Activated CD8-positive, alpha-beta memory T cell treated with anti-CD3 and anti-CD28 coated beads for 48 hours (primary cell): ENCODE results near the gene IPO4.

Source experiments
- DNase-seq, 3 experiments: peaks; one replicate each; pipeline ENCODE4 v3.0.0-alpha.2; 2020; ENCODE audit warnings: low read depth in 2 of 3, low spot score in 2 of 3

IPO4 gene

DNA sequence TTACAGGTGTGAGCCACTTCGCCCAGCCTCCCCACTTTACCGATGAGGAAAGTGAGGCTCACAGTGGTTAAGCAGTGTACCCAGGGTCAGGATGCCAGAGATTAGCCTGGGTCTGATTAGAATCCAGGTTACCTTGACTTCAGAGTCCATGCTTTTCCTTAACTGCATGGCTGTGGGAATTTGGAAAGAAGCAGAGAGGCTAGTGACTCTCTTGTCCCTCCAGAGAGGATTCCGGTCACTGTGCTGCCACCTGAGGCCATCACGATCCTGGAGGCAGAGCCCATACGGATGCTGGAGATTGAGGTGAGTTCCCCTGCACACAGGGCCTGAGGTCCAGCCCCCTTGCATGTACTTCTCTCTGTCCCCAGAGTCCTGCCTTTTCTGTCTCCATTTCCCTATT, 12.0 kb downstream of the IPO4 start:
- no peak for DNase-seq

DNA sequence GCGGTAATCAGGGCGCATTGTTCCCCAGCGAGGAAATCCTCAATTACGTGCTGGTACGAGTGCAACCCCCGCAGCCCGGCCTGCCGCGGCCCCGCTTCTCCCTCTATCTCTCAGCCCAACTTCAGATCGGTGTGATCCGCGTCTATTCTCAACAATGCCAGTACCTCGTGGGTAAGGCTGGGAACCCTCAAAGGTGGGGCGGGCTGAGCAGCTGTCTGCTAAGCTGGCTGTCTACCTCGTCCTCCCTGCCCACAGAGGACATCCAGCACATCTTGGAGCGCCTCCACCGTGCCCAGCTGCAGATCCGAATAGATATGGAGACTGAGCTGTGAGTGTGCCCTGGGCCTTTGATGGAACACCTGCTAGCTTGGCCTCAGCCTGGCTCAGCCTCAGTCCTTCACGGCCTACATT, 15.7 kb downstream of the IPO4 start:
- DNase-seq, result no peak

DNA sequence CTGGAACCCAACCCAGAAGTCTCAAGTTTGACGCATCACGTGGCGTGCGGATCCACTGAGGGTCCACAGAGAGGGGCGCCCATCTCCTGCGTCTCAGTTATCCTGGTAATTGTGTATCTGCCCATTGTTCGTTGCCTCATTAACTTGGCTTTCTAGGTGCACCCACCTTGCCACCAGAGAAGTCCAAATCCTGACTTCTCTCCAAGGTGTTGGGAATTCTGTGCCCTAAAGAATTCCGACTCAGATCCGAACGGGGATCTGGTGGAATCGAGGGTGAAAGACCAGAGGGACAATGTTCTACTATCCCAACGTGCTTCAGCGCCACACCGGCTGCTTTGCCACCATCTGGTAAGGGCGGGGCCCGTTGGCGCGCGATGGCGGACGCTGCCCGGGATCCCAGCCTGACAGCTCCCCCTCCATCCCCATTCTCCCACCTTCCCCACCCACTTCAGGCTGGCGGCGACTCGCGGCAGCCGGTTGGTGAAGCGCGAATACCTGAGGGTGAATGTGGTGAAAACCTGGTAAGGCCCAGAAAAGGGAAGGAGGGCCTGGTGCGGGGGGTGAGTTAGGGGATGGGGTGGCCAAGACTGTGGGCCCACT, 16.3 kb downstream of the IPO4 start:
- no peak for DNase-seq

DNA sequence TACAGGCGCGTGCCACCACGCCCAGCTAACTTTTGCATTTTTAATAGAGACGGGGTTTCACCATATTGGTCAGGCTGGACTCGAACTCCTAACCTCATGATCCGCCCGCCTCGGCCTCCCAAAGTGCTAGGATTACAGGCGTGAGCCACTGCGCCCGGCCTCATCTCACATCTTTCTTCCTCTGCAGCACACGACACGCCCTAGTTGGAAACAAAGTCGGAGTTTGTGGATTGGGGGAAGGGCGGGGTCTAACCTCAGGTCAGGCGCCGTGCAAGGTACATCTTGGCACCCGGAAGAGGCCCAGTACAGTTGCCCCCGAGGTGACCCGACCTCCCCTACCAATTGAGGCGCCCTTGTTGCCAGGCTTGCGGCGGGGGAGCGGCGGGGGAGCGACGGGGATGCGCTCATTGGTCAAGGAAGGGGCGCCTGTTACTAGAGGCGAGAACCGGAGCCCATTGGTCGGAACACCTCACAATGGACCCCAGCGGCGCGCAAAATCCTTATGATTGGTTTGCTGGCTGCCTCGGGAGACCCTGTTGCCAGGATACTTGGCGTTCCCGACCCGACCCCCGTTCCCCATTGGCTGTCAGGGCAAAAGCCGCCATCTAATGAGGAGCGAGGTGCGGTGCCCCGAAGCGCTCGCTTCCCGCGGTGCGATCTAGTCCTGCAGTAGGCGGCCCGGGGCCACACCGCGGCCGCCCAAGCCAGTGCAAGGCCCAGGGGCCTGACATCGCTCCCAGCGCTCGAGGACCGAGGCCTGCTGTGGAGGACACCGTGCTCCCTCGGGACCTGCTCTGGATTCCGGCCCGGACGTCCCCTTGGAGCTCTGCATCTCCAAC, 17.0 kb downstream of the IPO4 start, which contains the start of gene REC8:
Gene REC8, plus strand, starts transcription at position 659 of the 839 bp plus-strand sequence. CDS start 473 bp downstream, outside the sequence.
- DNase-seq, result peak; percentile 41 to 70 (median 50)

DNA sequence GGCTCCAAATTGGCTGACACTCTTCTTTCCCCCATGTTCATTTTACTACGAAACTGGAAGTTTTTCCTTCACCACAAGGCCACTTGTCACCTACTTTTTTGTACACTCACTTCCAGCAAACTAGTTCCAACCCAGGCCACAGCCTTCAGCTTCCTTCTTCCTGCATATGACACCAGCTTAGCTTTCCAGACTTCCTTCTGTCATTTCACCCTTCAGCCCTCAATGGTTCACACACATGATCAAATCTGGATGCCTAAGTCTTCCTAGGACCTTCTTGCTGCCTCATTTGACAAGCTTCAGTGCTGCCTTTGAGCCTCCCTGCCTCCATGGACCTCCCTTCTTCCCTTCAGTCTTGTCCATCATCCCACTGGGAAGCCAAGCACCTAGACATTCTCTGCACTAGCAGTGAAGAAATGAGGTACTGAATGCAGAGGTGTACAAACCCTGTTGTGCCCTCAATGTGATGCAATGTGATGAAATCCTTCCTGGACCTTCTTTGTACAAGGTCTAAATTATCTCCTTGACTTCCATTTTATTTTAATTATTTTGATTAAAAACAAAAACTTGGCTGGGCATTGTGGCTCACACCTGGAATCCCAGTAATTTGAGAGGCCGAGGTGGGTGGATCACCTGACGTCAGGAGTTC, 21.0 kb downstream of the IPO4 start:
- DNase-seq, result no peak

DNA sequence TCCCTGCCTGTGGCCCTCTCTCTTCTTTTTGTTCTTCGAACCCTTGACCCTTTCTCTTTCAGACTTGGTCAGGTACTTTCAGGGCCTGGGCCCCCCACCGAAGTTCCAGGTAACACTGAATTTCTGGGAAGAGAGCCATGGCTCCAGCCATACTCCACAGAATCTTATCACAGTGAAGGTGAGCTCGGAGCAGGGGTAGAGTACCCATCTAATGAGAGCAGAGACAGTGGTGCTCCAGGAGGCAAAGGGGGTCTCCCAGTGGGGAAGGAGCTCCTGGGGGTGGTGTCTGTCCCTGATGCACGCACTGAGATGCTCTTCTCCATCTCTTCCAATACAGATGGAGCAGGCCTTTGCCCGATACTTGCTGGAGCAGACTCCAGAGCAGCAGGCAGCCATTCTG, 22.8 kb downstream of the IPO4 start:
- no peak for DNase-seq

DNA sequence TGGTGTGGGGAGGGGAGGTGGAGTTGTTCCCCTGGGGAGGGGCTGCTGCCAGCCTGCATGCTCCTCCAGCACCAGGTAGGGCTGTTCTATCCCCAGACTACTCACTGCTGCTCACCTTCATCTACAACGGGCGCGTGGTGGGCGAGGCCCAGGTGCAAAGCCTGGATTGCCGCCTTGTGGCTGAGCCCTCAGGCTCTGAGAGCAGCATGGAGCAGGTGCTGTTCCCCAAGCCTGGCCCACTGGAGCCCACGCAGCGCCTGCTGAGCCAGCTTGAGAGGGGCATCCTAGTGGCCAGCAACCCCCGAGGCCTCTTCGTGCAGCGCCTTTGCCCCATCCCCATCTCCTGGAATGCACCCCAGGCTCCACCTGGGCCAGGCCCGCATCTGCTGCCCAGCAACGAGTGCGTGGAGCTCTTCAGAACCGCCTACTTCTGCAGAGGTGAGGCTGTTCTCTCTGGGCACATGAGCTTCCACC, 24.1 kb downstream of the IPO4 start:
- no peak for DNase-seq

DNA sequence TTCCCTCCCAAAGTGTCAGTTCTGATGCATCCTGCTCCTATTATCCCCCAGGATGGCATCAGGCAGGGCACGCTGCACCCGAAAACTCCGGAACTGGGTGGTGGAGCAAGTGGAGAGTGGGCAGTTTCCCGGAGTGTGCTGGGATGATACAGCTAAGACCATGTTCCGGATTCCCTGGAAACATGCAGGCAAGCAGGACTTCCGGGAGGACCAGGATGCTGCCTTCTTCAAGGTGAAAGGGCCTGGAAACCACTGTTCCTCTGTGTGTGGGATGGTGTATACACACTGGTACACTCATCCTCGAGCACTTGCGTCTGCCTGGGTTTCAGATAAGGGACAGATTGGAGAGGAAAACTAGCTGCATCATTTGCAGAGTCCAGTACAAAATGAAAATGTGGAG, 26.5 kb downstream of the IPO4 start:
- DNase-seq, result no peak

DNA sequence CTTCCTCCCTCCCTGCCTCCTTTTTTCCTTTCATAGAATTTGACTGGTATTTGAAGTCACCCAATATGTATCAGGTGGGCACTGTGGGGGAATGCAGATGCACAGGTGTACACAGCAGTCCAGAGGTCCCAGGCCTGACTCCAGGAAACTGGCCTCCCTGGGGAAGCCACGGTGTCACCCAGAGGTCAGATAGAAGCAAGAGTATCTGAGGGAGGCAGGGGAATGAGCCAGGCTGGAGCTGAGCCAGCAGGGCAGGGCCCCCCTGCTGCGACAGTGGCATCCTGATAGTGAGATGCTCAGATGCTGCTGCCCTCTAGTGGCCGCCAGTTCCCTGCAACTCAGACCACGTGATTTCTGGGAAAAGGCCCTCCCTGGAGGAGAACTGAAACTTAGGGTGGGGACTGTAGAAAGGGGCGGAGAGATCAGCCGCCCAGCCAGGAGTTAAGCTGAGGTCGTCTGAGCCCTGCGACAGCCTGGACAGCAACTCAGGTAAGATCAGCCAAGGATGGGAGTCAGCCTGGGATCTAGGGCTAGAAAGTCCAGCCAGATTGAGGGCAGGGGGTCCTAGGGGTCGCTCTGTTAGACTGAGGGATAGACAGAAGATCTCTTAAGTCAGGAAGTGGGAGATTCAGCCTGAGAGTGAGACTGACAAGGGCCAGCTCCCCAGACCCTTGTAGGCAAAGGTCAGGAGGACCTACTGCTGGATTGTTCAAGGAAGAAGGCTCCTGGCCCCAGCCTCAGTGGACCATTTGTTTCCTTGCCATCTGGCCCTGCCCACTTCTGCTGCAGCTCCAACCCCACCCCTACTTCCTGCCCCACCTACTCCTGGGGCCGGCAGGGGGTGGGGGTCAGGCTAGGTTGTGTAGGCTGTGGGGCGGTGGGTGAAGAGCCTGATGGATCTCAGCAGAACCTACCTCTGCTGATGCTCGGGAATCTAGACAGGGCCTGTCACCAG, 27.5 kb downstream of the IPO4 start, which contains the start of gene IRF9:
Gene IRF9, plus strand, starts transcription at position 416 of the 955 bp plus-strand sequence. CDS start 880 bp downstream, outside the sequence.
- DNase-seq, result peak; percentile 92 to 100 (median 98)

DNA sequence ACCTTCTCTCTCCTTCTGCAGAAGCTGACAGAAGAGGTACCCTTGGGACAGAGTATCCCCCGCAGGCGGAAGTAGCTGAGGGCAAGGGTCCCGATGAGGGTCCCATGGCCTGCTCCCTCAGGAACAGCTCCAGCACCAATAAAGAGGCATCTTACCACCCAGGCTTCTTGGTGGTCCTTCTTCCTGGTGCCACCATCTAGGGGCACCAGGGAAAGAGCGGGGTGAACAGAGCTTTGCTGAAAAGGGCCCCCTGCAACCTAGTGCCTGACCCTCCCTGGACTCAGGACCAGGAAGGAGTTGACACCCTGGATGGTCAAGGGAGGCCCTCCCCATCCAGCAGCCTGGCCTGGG, 28.1 kb downstream of the IPO4 start:
- DNase-seq, result no peak

DNA sequence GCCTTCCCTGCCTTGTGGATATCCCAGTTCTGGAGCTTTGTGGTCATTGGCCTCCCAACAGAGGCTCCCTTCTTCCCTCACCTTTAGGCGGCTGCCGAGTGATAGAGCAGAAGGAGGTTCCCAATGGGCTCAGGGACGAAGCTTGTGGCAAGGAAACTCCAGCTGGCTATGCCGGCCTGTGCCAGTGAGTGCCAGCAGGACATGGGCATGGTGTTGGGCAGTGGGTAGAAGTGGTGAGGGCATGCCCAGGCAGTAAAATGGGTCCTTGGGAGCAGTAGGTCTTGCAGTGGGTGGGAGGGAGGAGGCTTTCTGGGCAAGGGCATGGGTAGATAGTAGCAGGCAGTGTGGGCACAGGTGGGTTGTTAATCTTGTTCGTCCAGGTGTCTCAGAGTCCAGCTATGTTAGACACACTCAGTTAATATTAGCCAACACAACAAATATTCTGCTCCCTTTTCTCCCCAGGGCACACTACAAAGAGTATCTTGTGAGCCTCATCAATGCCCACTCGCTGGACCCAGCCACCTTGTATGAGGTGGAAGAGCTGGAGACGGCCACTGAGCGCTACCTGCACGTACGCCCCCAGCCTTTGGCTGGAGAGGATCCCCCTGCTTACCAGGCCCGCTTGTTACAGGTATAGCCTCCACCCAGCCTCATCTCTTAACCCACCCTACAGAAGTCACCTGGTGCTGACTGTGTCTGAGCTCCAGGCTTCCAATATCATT, 28.7 kb downstream of the IPO4 start:
- no peak for DNase-seq

DNA sequence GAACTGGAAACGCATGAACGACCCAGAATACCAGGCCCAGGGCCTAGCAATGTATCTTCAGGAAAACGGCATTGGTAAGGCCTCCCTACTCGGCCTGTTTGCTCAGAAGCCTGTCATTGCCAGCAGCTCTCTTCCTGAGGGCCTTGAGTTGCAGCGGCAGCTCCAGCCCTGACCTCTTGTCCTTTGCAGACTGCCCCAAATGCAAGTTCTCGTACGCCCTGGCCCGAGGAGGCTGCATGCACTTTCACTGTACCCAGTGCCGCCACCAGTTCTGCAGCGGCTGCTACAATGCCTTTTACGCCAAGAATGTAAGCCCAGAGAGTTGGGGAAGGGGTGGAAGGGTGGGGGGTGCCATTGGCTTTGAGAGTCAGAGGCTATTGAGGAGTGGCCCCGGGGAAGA, 31.3 kb downstream of the IPO4 start:
- no peak for DNase-seq

DNA sequence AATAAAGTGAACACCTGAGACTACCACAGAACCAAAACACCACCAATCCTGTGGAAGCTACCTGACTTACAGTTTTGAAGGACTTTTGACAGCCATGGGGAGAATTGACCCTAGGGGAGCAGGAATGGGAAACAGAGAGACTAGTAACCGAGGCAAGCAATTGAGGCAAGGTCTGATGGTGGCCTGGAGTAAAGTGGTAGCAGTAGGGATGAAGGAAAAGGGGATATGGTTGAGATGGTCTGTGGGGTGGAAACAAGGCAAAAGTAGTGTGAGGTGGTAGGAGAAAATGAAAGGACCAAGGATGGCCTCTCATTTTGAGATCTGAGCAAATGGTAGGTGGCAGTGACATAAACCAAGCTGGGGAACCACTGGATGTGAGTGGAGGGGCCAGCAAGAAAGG, 31.8 kb downstream of the IPO4 start:
- no peak for DNase-seq

DNA sequence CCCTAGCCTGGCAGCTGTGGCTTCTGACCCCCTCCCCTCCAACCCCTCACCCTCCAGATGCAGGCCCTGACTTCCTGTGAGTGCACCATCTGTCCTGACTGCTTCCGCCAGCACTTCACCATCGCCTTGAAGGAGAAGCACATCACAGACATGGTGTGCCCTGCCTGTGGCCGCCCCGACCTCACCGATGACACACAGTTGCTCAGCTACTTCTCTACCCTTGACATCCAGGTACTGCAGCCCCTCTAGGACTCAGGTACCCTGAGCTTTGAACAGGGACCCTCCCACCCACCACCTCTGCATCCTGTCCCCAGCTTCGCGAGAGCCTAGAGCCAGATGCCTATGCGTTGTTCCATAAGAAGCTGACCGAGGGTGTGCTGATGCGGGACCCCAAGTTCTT, 33.5 kb downstream of the IPO4 start:
- no peak for DNase-seq

DNA sequence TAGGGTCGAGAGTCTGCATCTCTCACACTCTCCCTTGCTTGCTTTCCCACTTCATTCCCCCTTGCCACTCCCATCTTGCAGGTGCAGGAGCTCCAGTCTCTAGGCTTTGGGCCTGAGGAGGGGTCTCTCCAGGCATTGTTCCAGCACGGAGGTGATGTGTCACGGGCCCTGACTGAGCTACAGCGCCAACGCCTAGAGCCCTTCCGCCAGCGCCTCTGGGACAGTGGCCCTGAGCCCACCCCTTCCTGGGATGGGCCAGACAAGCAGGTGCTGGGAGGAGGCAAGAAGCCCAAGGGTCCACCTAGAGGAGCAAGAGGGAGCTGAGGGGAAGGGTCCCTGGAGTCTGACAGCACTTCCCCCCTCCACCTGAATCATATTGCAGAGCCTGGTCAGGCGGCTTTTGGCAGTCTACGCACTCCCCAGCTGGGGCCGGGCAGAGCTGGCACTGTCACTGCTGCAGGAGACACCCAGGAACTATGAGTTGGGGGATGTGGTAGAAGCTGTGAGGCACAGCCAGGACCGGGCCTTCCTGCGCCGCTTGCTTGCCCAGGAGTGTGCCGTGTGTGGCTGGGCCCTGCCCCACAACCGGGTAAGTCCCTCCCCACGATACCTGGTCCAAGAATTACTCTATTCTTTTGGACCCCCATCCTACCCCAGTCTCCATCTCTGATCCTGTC, 37.1 kb downstream of the IPO4 start:
- no peak for DNase-seq

DNA sequence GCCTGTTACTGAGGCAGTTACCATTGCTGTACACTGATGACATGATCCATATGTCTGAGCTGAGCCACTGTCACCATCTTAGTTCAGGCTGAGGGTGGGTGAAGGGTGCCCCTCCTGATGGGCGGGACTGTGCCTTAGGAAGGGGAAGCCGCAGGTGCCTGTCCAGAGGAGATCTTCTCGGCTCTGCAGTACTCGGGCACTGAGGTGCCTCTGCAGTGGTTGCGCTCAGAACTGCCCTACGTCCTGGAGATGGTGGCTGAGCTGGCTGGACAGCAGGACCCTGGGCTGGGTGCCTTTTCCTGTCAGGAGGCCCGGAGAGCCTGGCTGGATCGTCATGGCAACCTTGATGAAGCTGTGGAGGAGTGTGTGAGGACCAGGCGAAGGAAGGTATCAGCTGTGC, 37.6 kb downstream of the IPO4 start:
- DNase-seq, result no peak

DNA sequence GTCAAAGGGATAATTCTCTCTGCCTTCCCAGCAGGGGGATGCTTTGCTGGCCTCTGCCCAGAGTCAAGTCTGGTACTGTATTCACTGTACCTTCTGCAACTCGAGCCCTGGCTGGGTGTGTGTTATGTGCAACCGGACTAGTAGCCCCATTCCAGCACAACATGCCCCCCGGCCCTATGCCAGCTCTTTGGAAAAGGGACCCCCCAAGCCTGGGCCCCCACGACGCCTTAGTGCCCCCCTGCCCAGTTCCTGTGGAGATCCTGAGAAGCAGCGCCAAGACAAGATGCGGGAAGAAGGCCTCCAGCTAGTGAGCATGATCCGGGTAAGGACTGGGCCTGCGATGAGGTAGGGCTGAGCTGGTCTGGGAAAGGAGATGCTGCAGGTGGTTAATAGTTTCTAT, 38.0 kb downstream of the IPO4 start:
- no peak for DNase-seq

DNA sequence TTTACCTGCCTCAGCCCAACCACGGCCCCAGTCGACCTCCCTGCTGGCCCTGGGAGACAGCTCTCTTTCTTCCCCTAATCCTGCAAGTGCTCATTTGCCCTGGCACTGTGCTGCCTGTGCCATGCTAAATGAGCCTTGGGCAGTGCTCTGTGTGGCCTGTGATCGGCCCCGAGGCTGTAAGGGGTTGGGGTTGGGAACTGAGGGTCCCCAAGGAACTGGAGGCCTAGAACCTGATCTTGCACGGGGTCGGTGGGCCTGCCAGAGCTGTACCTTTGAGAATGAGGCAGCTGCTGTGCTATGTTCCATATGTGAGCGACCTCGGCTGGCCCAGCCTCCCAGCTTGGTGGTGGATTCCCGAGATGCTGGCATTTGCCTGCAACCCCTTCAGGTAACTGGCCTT, 38.6 kb downstream of the IPO4 start:
- no peak for DNase-seq

DNA sequence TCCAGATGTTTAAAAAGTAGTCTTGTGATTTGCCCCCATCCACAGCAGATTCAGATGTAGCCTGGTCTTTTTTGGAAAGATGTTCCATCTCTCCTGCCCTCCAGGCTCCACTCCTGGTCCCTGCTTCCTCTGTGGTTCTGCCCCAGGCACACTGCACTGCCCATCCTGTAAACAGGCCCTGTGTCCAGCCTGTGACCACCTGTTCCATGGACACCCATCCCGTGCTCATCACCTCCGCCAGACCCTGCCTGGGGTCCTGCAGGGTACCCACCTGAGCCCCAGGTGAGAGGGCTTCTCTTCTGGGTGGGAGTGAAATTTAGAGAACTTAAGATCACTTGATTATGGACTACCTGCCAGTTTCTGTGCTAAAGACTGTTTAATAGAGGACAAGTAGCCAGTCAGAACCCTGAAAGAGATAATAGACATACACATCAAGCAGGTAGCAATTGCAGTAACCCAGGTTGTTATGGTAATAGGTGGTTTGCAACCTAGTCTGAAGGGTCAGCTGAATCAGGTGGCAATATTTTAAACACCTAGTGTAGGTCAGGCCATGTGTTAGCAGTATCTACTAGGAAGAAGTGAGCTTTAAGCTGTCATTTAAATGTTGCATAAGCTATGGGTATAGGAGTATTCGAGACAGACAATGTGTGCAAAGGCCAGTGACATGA, 39.2 kb downstream of the IPO4 start:
- DNase-seq, result no peak
